GM21576 (cell line): ENCODE data around the gene FBXO42.
A peak's percentile ranks its signal among the peaks of the same experiment; 100 is the strongest.
"Not testable (repeated sequence)": the region's sequence is repeated elsewhere in the genome, so short reads cannot be mapped to it uniquely, and the experiment has no call there.

Source experiments
- ATAC-seq: cut with Tn5 transposase; IDR thresholded peaks from one replicate; pipeline ENCODE4 v1.9.1; 2021; ENCODE audit warnings: mild to moderate bottlenecking, moderate library complexity; ENCODE audit not compliant: unreplicated experiment

Gene FBXO42

GRCh38 chr1:16222716-16223115, 129.6 kb downstream of the FBXO42 start:
- not testable (repeated sequence) for ATAC-seq

GRCh38 chr1:16221499-16221898, 130.8 kb downstream of the FBXO42 start:
- ATAC-seq, result no peak

GRCh38 chr1:16219968-16220500, 132.2 kb downstream of the FBXO42 start:
- no peak for ATAC-seq

GRCh38 chr1:16218674-16219071, 133.6 kb downstream of the FBXO42 start:
- ATAC-seq, result no peak

GRCh38 chr1:16218014-16218673, 134.1 kb downstream of the FBXO42 start:
- no peak for ATAC-seq

GRCh38 chr1:16217061-16217785, 135.1 kb downstream of the FBXO42 start:
- ATAC-seq, result peak; percentile 91

- ATAC-seq, result no peak
Measured at GRCh38 chr1:16215882-16216753, 136.2 kb downstream of the FBXO42 start.

- not testable (repeated sequence) for ATAC-seq
Measured at GRCh38 chr1:16215240-16215639, 137.0 kb downstream of the FBXO42 start.

GRCh38 chr1:16213544-16213943, 138.7 kb downstream of the FBXO42 start:
- ATAC-seq, result not testable (repeated sequence)

GRCh38 chr1:16213013-16213412, 139.3 kb downstream of the FBXO42 start:
- ATAC-seq, result no peak

- no peak for ATAC-seq
Measured at GRCh38 chr1:16212251-16212961, 139.9 kb downstream of the FBXO42 start, which contains the start of gene ARHGEF19. TSS of gene ARHGEF19 (minus strand) at chr1:16212652. CDS start at chr1:16209054, 3,598 bp downstream.

- no peak for ATAC-seq
Measured at GRCh38 chr1:16211824-16212223, 140.5 kb downstream of the FBXO42 start.

- ATAC-seq, result no peak
Measured at GRCh38 chr1:16210581-16210980, 141.7 kb downstream of the FBXO42 start.

- ATAC-seq, result no peak
Measured at GRCh38 chr1:16209847-16210407, 142.4 kb downstream of the FBXO42 start.

- ATAC-seq, result no peak
Measured at GRCh38 chr1:16209132-16209846, 143.0 kb downstream of the FBXO42 start.

- no peak for ATAC-seq
Measured at GRCh38 chr1:16208270-16208987, 143.9 kb downstream of the FBXO42 start.

GRCh38 chr1:16207318-16208269, 144.7 kb downstream of the FBXO42 start:
- ATAC-seq, result no peak
